HG03558 (cell line): Measurements from ENCODE around the gene PRKRIP1.
"Not testable (repeated sequence)": the region's sequence is repeated elsewhere in the genome, so short reads cannot be mapped to it uniquely, and the experiment has no call there.

Source experiments
- ATAC-seq: cut with Tn5 transposase; IDR thresholded peaks from one replicate; pipeline ENCODE4 v1.9.1; 2021; ENCODE audit warnings: moderate number of reproducible peaks; ENCODE audit not compliant: unreplicated experiment; ENCODE audit errors: extremely low read depth

The PRKRIP1 gene

DNA sequence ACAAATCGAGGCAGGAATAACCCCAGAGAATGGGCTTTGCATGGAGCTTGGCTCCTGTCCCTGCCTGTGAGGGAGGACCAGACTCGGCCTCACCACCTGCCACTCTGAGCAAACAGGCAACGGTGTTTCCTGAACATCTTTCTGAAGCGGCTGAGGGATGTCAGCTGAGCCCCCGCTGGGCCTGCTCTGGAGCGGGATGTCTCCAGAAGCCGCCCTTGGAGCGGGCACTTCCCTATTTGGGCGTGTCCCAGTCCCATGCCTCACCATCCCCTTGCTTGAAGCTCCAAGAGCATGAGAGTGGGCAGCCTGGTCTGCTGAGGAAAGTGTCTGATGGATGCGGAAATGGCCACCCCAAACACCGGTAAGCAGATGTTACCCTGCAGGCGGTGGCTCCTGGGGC is 58.3 kb downstream of the PRKRIP1 start:
- ATAC-seq, result no peak

DNA sequence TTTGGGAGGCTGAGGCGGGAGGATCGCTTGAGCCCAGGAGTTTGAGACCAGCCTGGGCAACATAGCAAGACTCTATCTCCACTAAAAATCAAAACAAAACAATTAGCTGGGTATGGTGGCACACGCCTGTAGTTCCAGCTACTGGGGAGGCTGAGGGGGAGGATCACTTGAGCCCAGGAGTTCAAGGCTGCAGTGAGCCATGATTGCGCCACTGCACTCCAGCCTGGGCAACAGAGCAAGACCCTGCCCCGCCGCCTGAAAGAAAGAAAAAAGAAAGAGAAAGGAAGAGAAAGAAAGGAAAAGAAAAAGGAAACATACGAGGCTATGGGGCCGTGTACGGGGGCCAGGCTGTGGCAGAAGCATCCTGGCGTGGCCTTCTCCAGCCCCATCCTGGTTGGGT is 58.8 kb downstream of the PRKRIP1 start:
- not testable (repeated sequence) for ATAC-seq

DNA sequence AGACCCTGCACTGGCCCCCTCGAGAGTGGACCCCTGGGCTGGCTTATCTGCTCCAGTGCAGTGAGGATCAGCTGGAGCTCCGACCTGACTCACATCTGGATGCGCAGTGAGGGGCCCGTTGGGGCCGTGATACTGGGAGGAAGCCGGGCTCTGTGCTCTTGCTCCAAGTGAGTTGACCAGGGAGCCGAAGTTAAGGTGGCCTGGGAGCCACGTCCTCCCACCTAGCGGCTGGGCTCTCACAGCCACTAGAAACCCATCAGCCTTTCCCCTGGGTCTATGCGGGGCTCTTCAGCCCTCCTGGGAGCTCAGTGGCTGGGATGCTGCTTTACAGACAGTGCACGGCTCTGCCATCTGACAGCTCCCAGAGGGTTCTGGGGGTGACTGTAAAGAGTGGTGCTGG is 59.4 kb downstream of the PRKRIP1 start:
- ATAC-seq, result no peak

DNA sequence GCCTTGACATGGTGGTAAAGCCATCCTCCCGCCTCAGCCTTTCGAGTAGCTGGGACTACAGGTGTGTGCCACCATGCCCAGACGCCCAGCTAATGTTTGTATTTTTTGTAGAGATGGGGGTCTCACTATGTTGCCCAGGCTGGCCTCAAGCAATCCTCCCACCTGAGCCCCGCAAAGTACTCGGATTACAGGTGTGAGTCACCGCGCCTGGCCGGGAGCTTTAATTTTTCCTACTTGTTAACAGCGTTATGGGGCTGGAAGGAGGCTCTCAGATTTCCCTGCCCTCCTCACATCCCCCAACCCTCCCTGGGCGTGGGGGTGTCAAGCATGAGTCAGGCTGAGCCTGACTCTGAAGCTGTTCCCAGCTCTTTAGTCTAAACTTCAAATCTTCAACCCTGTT is 60.2 kb downstream of the PRKRIP1 start:
- no peak for ATAC-seq

DNA sequence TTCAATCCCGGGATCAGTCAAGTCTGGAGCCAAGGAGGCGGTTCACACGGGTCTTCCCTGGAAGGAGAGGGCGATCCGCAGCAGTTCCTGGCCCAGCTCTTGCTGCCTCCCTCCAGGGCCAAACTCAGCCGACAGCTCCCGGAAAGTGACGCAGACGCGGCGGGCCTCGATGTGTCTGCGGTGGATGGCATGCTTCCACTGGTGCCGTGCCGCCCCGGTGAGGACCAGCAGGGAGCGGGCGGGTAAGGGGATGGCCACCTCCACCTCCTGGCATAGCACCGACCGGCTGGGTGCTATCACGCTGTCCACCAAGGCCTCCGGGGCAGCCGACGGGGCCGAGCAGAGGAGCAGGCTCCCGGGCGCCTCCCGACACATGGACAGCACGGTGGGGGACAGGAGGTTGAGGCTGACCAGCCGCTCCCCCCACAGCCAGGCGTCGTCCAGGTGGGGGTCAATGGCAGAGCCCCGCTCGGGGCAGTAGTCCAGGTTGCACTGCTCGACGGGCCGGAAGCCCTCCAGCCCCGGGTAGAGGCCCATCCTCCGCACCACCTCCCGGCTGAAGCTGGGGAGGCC is 61.3 kb downstream of the PRKRIP1 start:
- no peak for ATAC-seq

DNA sequence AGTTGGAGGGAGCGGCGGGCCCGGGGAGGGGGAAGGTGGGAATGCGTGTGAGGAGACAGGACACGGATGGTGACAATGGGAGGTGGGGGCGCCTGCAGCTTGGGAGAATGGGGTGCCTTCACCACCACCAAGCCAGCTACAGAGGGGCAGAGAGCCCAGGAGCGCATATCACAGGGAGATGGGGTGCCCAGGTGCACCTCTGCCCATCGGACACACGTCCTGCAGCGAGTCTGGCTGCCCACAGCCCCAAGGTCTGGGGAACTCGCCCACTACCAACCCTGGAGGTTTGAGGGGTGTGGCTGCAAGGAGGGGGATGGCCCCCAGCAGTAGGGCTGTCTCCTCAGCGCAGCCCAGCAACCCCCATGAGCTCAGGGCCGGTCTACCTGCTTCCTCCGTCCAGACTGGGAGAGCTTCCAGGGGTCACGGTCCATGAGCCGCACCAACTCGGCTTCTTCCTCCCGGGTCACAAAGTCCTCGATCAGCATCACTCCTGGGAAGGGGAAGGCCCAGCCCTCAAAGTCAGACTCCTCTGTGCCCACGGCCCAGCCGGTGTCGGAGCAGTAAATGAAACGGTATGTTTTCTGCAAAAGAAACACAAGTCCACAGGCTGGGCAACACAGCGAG is 63.2 kb downstream of the PRKRIP1 start:
- ATAC-seq, result no peak

DNA sequence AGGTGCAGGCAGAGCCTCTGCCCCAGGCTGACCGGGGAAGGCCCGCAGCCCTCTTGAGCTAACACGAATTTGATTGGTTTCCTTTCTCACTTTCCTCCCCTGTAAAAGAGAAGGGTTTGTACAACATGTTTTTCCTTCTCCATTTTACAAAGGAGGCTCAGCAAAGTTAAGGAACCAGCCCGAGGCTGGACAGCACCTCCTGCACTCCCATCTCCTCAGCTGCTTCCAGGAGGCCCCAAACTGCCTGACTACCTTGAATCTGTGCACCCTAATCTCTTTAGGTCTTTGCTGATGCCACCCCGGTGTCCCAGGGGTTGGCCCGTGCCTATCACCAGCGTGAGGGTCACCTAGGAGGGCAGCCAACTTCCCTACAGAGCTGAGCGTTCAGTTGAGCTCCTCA is 64.3 kb downstream of the PRKRIP1 start:
- no peak for ATAC-seq

DNA sequence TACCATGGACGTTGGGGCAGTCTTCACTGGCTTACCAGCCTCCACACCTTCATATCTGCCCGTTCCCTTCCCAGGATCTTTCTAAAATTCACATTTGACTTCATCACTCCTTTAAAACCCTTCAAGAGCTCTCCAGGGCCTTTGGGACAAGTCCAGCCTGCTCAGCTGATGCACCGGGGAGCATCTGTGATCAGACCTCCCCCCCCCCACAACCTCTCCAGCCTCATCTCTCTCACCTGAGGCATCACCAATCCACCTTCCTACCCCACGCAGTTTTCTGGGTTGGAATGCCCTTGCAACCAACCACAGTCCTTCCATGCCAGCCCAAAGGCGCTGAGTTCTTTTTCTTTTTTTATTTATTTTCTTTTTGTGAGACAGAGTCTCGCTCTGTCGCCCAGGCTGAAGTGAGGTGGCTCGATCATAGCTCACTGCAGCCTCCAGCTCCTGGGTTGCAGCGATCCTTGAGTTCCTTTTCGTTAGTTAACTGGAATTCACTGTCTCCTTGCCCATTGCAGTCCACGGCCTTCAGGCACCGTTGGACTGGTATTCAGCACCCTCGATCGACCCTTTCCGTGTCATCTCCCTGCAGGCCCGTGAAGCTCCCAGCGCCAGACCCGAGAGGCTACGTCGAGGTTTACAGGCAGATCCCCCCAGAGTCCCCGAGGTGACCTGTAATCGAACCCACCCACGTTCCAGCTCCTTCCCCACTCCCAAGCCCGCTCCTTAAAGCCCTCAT is 67.8 kb downstream of the PRKRIP1 start:
- ATAC-seq, result no peak

DNA sequence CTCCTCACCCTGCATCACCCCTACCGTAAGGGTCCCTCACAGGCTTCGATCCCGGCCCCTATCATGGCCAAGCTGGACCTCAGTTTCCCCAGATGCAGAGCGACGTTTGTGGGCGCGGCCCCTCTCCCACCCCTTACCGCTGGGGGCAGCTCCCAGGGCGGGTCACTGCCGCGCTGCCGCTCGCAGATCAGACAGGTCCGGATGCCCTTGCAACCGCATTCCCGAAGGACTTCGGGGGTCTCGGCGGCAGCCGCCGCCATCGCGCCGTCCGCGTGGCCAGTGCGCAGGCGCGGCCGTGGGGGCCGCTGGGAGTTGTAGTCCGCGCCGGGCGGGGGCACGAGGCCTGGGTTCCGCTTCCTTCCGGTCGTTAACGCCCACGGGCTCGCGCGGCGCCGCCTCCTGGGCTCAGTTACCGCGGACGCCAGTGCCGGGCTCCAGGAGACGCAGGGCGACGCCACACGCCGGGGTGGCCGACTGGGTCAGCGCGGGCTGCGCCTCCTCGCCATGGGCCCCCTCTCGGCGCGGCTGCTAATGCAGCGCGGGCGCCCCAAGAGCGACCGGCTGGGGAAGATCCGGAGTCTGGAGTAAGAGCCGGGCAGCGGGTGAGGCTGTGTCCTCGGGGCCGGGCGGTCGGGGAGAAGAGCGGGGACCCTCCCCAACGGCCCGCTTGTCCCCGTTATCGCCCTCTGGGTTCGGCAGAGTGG is 68.6 kb downstream of the PRKRIP1 start, which contains the start of the genes ALKBH4 and LRWD1:
ALKBH4 (minus strand) TSS at position 287 of the 704 bp plus-strand sequence; CDS start at position 260, 27 bp downstream.
LRWD1 (plus strand) TSS at position 408 of the 704 bp plus-strand sequence; CDS start at position 505, 97 bp downstream.
- ATAC-seq, result peak; percentile 85

DNA sequence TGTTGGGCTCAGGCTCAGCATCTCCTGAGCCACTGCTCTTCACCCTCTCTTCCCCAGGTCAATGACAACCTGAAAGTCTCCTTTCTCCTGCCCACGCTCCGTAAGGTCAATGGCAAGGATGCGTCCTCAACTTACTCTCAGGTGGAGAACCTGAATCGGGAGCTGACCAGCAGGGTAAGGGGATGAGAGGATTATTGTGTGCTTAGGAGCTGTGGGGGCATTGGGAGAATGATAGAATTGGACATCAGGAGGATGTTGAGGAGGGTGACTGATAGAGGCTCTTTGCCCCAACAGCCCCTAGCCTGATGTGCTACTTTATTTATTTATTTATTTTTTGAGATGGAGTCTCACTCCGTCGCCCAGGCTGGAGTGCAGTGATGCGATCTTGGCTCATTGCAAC is 69.9 kb downstream of the PRKRIP1 start:
- no peak for ATAC-seq

DNA sequence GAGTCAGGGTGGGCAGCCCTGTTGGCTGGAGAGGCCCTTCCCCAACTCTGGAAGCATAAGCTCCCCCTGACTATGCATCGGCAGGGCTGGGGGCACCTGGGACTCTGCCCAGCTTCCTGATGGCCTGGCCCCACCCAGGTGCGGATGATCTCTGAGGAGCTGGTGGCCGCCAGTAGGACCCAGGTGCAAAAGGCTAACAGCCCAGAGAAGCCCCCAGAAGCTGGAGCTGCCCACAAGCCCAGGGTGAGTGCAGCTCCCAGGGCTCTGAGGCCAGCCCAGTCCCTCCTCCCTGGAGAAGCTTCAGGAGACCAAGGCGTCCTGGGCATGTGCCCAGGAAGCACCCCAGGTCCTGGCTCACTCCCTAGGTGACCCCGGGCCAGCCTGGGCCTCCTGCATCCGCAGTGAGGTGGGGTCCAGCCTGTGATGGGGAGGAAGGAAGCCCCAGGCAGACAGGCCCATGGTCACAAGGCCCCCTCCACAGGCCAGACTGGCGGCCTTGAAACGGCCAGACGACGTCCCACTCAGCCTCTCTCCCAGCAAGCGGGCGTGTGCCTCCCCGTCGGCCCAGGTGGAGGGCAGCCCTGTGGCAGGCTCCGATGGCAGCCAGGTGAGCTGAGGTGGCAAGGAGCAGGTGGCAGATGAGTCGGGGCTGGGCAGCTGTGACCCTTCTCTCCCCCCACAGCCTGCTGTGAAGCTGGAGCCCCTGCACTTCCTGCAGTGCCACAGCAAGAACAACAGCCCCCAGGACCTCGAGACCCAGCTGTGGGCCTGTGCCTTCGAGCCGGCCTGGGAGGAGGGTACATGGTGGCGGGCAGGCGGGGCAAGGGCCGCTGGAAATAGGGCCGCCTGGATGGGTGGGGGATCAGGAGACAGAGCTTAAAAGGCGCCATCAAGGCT is 71.7 kb downstream of the PRKRIP1 start:
- ATAC-seq, result no peak

DNA sequence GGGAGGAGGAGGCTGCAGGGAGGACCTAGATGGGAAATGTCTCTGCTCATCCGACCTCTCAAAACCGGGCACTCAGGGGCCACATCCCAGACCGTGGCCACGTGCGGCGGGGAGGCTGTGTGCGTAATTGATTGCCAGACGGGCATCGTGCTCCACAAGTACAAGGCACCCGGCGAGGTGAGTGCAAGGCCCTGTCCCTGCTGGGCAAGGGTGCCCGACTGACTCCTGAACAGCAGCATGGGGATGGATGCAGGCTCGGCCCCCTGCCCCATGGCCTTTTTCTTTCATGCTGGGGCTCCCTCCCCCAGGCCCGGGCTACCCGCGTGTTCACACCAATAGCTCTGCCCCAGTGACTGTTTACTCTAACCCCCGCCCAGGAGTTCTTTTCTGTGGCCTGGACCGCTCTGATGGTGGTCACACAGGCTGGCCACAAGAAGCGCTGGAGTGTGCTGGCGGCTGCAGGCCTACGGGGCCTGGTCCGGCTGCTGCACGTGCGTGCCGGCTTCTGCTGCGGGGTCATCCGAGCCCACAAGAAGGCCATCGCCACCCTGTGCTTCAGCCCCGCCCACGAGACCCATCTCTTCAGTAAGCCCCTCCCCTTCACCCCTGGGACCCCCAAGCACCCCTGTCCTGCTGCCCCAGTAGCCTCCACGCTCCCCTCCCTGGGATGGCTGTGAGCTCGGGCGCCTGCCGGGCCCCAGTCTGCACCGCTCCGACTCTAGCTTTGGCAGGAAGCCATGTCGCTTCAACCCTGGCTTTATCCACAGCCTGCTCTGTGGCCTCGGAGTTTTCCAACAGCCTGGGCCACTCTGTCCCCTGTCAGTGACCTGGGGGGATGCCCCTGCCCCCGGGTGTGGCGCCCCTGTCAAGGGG is 72.6 kb downstream of the PRKRIP1 start:
- ATAC-seq, result no peak

DNA sequence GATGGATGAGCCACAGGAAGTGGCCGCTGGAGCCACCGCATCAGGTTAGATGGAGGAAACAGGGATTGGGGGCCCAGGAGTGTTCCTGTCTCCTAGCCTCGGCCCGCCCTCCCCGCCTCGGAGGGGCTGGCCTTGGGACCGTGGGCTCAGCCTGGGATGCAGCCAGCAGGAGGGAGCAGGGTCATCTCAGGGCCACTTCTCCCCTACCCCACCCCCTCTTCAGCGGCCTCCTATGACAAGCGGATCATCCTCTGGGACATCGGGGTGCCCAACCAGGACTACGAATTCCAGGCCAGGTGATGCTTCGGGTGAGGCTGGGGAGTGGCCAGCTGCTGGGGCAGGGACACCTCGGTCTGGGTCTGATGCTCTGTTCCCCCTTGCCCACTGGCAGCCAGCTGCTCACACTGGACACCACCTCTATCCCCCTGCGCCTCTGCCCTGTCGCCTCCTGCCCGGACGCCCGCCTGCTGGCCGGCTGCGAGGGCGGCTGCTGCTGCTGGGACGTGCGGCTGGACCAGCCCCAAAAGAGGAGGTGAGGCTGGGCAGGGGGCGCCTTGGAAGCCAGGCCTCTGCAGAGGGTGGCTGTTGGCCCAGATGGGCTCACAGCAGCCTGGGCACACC is 73.3 kb downstream of the PRKRIP1 start:
- no peak for ATAC-seq

DNA sequence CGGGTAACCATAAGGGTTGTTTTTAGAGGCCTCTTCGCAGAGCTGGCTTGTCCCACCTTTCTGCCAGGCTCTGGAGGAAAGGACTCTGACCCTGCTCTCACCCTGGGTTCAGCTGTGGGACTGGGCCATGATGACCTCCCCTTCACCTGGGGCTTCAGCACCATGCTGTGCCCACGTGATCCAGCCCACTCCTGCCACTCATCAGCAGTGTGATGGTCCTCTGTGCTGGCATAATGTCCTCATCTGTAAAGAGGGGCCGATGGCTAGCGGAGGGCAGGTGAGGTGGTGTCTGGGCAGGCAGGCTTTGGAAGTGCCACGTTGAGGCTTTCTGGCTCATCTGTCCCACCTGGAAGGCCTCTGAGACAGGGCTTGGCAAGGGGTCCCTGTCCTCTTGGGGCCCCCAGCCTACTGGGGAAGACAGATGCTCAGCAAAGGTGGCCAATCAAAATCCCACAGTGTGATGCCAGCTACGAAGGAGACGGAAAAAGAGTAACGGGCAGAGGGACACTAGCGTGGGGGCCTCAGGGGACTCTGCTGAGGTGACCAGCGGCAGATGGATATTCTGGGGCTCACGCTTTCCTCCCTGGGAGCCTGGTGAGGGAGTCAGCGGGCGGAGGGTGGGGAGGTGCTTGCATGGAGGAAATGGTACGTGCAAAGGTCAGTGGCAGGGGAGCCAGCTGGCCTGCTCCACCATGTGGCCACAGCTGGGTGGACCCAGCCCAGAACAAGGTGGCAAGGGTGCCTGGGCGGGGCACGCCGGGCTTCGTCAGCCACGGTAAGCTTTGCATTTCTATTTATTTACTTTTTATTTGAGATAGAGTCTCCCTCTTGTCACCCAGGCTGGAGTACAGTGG is 74.0 kb downstream of the PRKRIP1 start:
- no peak for ATAC-seq

DNA sequence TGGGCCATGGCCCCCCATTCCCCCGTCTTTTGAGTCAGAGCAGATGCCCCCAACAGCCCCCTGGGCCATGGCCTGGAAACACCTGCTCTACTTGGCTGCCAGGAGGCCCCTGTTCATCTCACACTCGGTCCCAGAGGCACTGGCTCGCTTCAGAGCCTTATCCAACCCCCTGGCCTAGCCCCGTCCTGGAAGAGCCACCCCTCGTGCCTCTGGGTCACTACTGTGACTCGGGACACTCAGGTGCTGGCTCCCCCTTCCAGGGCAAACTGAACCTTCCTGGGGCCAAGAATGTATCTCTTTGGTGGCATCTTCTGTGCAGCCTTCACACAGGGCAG is 75.6 kb downstream of the PRKRIP1 start:
- ATAC-seq, result no peak

DNA sequence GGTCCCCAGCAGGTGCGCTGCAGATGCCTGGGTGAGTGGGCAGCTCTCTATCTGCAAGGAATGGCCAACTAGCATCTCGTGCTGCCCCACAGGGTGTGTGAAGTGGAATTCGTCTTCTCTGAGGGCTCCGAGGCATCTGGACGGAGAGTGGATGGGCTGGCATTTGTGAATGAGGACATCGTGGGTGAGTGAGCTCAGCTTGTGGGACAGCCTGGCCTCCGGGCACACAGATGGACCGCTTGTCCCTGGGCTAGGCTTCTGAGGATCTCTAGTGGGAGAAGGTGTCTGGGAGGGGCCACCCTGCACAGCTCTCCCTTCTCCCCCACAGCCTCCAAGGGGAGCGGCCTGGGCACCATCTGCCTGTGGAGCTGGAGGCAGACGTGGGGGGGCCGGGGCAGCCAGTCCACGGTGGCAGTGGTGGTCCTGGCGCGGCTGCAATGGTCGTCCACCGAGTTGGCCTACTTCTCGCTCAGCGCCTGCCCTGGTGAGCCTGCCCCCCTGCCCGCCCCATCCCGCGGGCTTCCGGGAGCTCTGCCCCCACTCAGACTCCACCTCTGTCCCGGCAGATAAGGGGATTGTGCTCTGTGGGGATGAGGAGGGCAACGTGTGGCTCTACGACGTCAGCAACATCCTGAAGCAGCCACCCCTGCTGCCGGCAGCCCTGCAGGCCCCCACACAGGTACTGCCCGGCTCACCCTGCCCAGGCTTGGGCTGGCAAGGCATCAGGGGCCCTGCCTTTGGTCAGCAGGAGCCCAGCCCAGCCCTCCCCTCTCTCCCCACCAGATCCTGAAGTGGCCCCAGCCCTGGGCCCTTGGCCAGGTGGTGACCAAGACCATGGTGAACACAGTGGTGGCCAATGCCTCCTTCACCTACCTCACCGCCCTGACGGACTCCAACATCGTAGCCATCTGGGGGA is 76.2 kb downstream of the PRKRIP1 start:
- no peak for ATAC-seq
